Adrenal gland (tissue), 5 donors: Measurements from ENCODE around the gene WDR6.

ENCODE experiments used
- CTCF ChIP-seq, 6 experiments: fragments of 450-650 bp in 4 of 6; fragments of 200-600 bp in 2 of 6; sonication (generic) in 1 of 6; IDR thresholded peaks; 1 replicate in 5 of 6; 2 replicates in 1 of 6; pipeline versions ENCODE4 v1.5.1 to v1.8.0; 2016 to 2021; ENCODE audit warnings: antibody characterized with exemption in 6 of 6, mild to moderate bottlenecking in 2 of 6, moderate library complexity in 1 of 6
- POLR2A ChIP-seq, 2 donors: fragments of 450-650 bp; IDR thresholded peaks; one replicate each; pipeline ENCODE4 v1.6.1; 2017; ENCODE audit warnings: antibody characterized with exemption in 2 of 2, mild to moderate bottlenecking in 2 of 2, moderate library complexity in 1 of 2
- donor health status: DM: no; HTN: no; CAD: no.

DNA sequence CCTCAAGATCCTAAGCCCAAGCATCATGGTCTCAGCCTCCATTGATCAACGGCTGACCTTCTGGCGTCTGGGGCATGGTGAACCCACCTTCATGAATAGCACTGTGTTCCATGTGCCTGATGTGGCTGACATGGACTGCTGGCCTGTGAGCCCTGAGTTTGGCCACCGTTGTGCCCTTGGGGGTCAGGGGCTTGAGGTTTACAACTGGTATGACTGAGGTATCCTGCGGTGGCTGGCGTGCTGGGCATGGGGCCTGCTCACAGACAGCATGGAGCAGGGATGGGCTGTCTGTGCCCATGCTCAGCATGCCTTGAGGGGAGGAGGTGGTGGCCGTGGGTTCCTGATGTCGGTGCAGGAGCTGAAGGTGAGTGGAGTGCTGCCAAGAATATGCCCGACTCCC, 7.9 kb downstream of the WDR6 start:
- TF ChIP-seq CTCF (IDR thresholded peaks at IDR 0.05) (no peak), POLR2A (IDR thresholded peaks at IDR 0.05) (no peak)
